Sigmoid colon (tissue), 3 donors: ENCODE results near the gene CMAS.

Experiments used
- POLR2A ChIP-seq, 2 donors: fragments of 450-650 bp; IDR thresholded peaks; one replicate each; pipeline ENCODE4 v1.6.1; 2016; ENCODE audit warnings: antibody characterized with exemption in 2 of 2, mild to moderate bottlenecking in 2 of 2, moderate library complexity in 2 of 2
- TF ChIP-seq, protein P1 (sequence below), 4 experiments: fragments of 450-650 bp in 3 of 4; fragments of 200-600 bp in 1 of 4; IDR thresholded peaks; one replicate each; pipeline ENCODE4 v1.5.1; 2016 to 2019; ENCODE audit warnings: antibody characterized with exemption in 4 of 4, mild to moderate bottlenecking in 3 of 4, moderate library complexity in 2 of 4

DNA sequence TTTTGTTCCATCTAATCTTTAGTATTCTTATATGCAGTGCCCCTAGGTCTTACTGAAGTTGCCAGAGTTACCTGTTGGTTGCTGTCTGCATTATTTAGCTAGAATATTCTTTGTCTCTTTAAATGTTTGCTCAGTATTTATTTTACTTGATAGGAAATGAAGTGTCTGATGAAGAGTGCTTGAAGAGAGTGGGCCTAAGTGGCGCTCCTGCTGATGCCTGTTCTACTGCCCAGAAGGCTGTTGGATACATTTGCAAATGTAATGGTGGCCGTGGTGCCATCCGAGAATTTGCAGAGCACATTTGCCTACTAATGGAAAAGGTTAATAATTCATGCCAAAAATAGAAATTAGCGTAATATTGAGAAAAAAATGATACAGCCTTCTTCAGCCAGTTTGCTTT, 18.9 kb downstream of the CMAS start:
- TF ChIP-seq, protein P1, sequence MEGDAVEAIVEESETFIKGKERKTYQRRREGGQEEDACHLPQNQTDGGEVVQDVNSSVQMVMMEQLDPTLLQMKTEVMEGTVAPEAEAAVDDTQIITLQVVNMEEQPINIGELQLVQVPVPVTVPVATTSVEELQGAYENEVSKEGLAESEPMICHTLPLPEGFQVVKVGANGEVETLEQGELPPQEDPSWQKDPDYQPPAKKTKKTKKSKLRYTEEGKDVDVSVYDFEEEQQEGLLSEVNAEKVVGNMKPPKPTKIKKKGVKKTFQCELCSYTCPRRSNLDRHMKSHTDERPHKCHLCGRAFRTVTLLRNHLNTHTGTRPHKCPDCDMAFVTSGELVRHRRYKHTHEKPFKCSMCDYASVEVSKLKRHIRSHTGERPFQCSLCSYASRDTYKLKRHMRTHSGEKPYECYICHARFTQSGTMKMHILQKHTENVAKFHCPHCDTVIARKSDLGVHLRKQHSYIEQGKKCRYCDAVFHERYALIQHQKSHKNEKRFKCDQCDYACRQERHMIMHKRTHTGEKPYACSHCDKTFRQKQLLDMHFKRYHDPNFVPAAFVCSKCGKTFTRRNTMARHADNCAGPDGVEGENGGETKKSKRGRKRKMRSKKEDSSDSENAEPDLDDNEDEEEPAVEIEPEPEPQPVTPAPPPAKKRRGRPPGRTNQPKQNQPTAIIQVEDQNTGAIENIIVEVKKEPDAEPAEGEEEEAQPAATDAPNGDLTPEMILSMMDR (IDR thresholded peaks at IDR 0.05), result no peak
- TF ChIP-seq POLR2A (IDR thresholded peaks at IDR 0.05), result no peak
